SU-DHL-6 (cell line): ENCODE data around the gene NCKAP1.
"Not testable (repeated sequence)": the region's sequence is repeated elsewhere in the genome, so short reads cannot be mapped to it uniquely, and the experiment has no call there.

Experiments
- H2AFZ ChIP-seq: fragments of 200-600 bp; sonication (generic); 2 replicates; pipeline ENCODE4 v1.6.1; 2014; ENCODE audit warnings: low read depth, mild to moderate bottlenecking, moderate library complexity, mixed read lengths, antibody characterized with exemption, low read length; ENCODE audit not compliant: severe bottlenecking
- H3F3A ChIP-seq: fragments of 200-600 bp; shearing (Covaris generic); 2 replicates; pipeline ENCODE4 v1.6.0; 2016; ENCODE audit warnings: antibody characterized with exemption, mild to moderate bottlenecking; ENCODE audit not compliant: insufficient read depth
- H3K27ac ChIP-seq: fragments of 200-600 bp; sonication (generic); 2 replicates; pipeline ENCODE4 v1.5.1; 2016; ENCODE audit warnings: low read depth, mild to moderate bottlenecking, low read length, moderate library complexity, mixed read lengths
- H3K27me3 ChIP-seq: fragments of 200-600 bp; sonication (generic), shearing (Covaris generic); 2 replicates; pipeline ENCODE4 v1.6.0; 2014; ENCODE audit warnings: mild to moderate bottlenecking, low read length
- H3K36me3 ChIP-seq: fragments of 200-600 bp; sonication (generic); 2 replicates; pipeline ENCODE4 v1.6.1; 2014; ENCODE audit warnings: mild to moderate bottlenecking, low read length, mixed read lengths
- H3K4me2 ChIP-seq: fragments of 300-600, 200-600 bp; shearing (Covaris generic), sonication (generic); 2 replicates; pipeline ENCODE4 v1.6.0; 2014; ENCODE audit warnings: low read length, low read depth, mild to moderate bottlenecking; ENCODE audit not compliant: poor library complexity, severe bottlenecking
- H3K4me3 ChIP-seq: fragments of 200-600 bp; sonication (generic); 2 replicates; pipeline ENCODE4 v1.5.1; 2014; ENCODE audit warnings: antibody characterized with exemption, low read length, mild to moderate bottlenecking, mixed read lengths; ENCODE audit not compliant: insufficient read depth, poor library complexity, severe bottlenecking
- H3K79me2 ChIP-seq: fragments of 200-600 bp; sonication (generic); 2 replicates; pipeline ENCODE4 v1.6.1; 2014; ENCODE audit warnings: mild to moderate bottlenecking, low read length, moderate library complexity; ENCODE audit not compliant: insufficient read depth
- H3K9ac ChIP-seq: fragments of 200-600 bp; sonication (generic); 2 replicates; pipeline ENCODE4 v1.7.0; 2014; ENCODE audit warnings: mild to moderate bottlenecking, low read length
- H3K9me2 ChIP-seq: fragments of 200-600 bp; sonication (generic); replicated peaks from 2 replicates; pipeline ENCODE4 v1.6.1; 2014; ENCODE audit warnings: low read length; ENCODE audit not compliant: insufficient read depth
- H3K9me3 ChIP-seq: fragments of 200-600 bp; sonication (generic); 2 replicates; pipeline ENCODE4 v1.6.1; 2014; ENCODE audit warnings: low read length, mixed read lengths; ENCODE audit not compliant: insufficient read depth
- H4K20me1 ChIP-seq: fragments of 200-600 bp; sonication (generic); 2 replicates; pipeline ENCODE4 v1.6.1; 2014; ENCODE audit warnings: low read depth, mild to moderate bottlenecking, antibody characterized with exemption, low read length, moderate library complexity, mixed read lengths
- CTCF ChIP-seq: fragments of 200-600 bp; sonication (generic); IDR thresholded peaks from one replicate; pipeline ENCODE4 v1.5.1; 2017; ENCODE audit warnings: antibody characterized with exemption, mild to moderate bottlenecking, low read length, moderate library complexity; ENCODE audit not compliant: insufficient read depth, poor library complexity, severe bottlenecking
- EZH2phosphoT487 ChIP-seq: fragments of 200-600 bp; sonication (generic), shearing (Covaris generic); conservative IDR thresholded peaks from 2 replicates; pipeline ENCODE4 v1.6.1; 2018; ENCODE audit warnings: mild to moderate bottlenecking, antibody characterized with exemption, low read length, moderate library complexity, mixed read lengths

Gene NCKAP1

GRCh38 chr2:182885771-182886170, 152.5 kb downstream of the NCKAP1 start:
- Histone ChIP-seq H3K4me3 (no peak overlapping the region), H3K27me3 (no peaks in the 10 kb centered on the region), H3K4me2 (no peak overlapping the region), H3K9ac (no peak overlapping the region), H2AFZ (no peak overlapping the region), H4K20me1 (no peaks in the 10 kb centered on the region), H3K9me2 (no peaks in the 10 kb centered on the region), H3K9me3 (no peaks in the 10 kb centered on the region), H3F3A (no peaks in the 10 kb centered on the region), H3K36me3 (no peaks in the 10 kb centered on the region), H3K27ac (no peak overlapping the region), H3K79me2 (no peaks in the 10 kb centered on the region)
- TF ChIP-seq EZH2phosphoT487 (no peak), CTCF (no peak)

- H3K9ac ChIP-seq, result no peak overlapping the region
- H3K36me3 ChIP-seq, result no peaks in the 10 kb centered on the region
- H3K4me2 ChIP-seq, result no peak overlapping the region
- no peaks in the 10 kb centered on the region for H3K27me3 ChIP-seq
- no peaks in the 10 kb centered on the region for H4K20me1 ChIP-seq
- H3K27ac ChIP-seq, result no peak overlapping the region
- H3K79me2 ChIP-seq, result no peaks in the 10 kb centered on the region
- H3K9me3 ChIP-seq, result no peaks in the 10 kb centered on the region
- TF ChIP-seq CTCF (no peak), EZH2phosphoT487 (no peak)
- no peaks in the 10 kb centered on the region for H3K9me2 ChIP-seq
- H3K4me3 ChIP-seq, result no peak overlapping the region
- H2AFZ ChIP-seq, result no peak overlapping the region
- H3F3A ChIP-seq, result no peaks in the 10 kb centered on the region
Measured at GRCh38 chr2:182883451-182883850, 154.8 kb downstream of the NCKAP1 start.

- not testable (repeated sequence) for H3K36me3 ChIP-seq, H3K9me3 ChIP-seq, H3K4me3 ChIP-seq, H3K79me2 ChIP-seq, H3K9ac ChIP-seq, H3K9me2 ChIP-seq, H2AFZ ChIP-seq, H3K27ac ChIP-seq, H3K4me2 ChIP-seq, H3K27me3 ChIP-seq, H3F3A ChIP-seq, H4K20me1 ChIP-seq
Measured at GRCh38 chr2:182880100-182880499, 158.2 kb downstream of the NCKAP1 start.

GRCh38 chr2:182876653-182877052, 161.6 kb downstream of the NCKAP1 start:
- H3K9ac ChIP-seq, H2AFZ ChIP-seq, H4K20me1 ChIP-seq, H3K36me3 ChIP-seq, H3K27ac ChIP-seq, H3K9me3 ChIP-seq, H3K4me3 ChIP-seq, H3F3A ChIP-seq, H3K27me3 ChIP-seq, H3K4me2 ChIP-seq, H3K79me2 ChIP-seq, H3K9me2 ChIP-seq: not testable (repeated sequence)
